Osteocyte (in vitro differentiated cells): ENCODE measurements around the gene CYSTM1. TPM values are rescaled to one million over a fixed set of nuclear protein-coding genes. Genes with fewer than 3 reads are reported as not detected.

ENCODE experiments used
- DNase-seq: peaks from one replicate; pipeline ENCODE4 v3.0.0; 2021; ENCODE audit warnings: mixed read lengths; ENCODE audit not compliant: unreplicated experiment; ENCODE audit errors: extremely low spot score
- H3K27ac Mint-ChIP-seq: one replicate; pipeline ENCODE4 v1.8.0; 2021; ENCODE audit warnings: mild to moderate bottlenecking, mixed read lengths; ENCODE audit not compliant: unreplicated experiment
- H3K27me3 Mint-ChIP-seq: one replicate; pipeline ENCODE4 v1.8.0; 2021; ENCODE audit warnings: mixed read lengths; ENCODE audit not compliant: unreplicated experiment
- H3K36me3 Mint-ChIP-seq: one replicate; pipeline ENCODE4 v1.8.0; 2021; ENCODE audit warnings: mixed read lengths; ENCODE audit not compliant: unreplicated experiment
- H3K4me1 Mint-ChIP-seq: one replicate; pipeline ENCODE4 v1.8.0; 2021; ENCODE audit warnings: mixed read lengths; ENCODE audit not compliant: unreplicated experiment
- H3K4me3 Mint-ChIP-seq: one replicate; pipeline ENCODE4 v1.8.0; 2021; ENCODE audit warnings: mild to moderate bottlenecking, moderate library complexity, mixed read lengths; ENCODE audit not compliant: unreplicated experiment
- H3K9me3 Mint-ChIP-seq: one replicate; pipeline ENCODE4 v1.8.0; 2021; ENCODE audit warnings: mixed read lengths; ENCODE audit not compliant: unreplicated experiment
- total RNA-seq: library from RNA; stranded (reverse); gene quantifications from 2 replicates; pipeline ENCODE4 v1.2.1, GENCODE V29; 2021
- TF ChIP-seq, protein P1 (sequence below): fragments of 200-600 bp; sonication (generic); IDR thresholded peaks from 2 replicates; pipeline ENCODE4 v1.5.0; 2021; ENCODE audit warnings: antibody characterized with exemption, mild to moderate bottlenecking, moderate library complexity

CYSTM1 gene
- total RNA-seq, 1 donor from 2014 or later: 26.7 TPM

DNA sequence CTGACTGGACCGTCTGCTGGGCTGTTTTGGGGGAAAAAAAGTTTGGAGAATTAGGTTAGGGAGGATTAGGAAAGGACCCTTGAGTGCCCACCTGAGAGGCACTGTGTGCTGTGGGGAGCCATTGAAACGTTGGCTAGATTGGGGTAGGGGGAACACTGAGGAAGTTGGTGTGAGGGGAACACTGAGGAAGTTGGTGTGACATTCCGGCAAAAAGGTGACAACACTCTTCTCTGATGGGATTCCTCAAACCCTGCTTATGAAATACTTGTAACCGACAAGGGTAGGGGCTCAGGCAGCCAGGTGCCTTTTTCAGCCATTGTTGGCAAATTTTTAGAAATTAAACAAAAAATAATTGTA is 1.0 kb downstream of the CYSTM1 start:
- H3K36me3 Mint-ChIP-seq: no peaks in the 10 kb centered on the region
- H3K27me3 Mint-ChIP-seq: peaks cover 5% of the 10 kb centered on the region
- peak overlapping the region; percentile 83 for H3K4me3 Mint-ChIP-seq
- peaks cover 14% of the 10 kb centered on the region for H3K4me1 Mint-ChIP-seq
- no peaks in the 10 kb centered on the region for H3K9me3 Mint-ChIP-seq
- TF ChIP-seq, protein P1, sequence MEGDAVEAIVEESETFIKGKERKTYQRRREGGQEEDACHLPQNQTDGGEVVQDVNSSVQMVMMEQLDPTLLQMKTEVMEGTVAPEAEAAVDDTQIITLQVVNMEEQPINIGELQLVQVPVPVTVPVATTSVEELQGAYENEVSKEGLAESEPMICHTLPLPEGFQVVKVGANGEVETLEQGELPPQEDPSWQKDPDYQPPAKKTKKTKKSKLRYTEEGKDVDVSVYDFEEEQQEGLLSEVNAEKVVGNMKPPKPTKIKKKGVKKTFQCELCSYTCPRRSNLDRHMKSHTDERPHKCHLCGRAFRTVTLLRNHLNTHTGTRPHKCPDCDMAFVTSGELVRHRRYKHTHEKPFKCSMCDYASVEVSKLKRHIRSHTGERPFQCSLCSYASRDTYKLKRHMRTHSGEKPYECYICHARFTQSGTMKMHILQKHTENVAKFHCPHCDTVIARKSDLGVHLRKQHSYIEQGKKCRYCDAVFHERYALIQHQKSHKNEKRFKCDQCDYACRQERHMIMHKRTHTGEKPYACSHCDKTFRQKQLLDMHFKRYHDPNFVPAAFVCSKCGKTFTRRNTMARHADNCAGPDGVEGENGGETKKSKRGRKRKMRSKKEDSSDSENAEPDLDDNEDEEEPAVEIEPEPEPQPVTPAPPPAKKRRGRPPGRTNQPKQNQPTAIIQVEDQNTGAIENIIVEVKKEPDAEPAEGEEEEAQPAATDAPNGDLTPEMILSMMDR: no peak
- no peak for DNase-seq
- peak overlapping the region; percentile 78 for H3K27ac Mint-ChIP-seq

DNA sequence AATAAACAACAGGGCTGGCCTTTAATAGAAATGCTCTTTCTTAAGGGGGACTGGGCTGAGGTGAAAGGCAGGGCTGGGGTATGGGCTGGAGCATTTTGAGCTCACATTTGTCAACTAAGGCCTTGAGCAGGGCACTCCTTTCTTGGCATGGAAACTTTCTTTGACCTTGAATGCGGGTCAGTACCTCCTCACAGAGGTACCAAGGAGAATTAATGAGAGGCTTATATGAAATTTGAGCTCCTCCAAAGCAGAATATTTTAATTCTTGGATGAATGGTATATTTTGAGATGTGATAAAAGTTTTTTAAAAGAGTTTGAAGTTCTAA is 3.1 kb downstream of the CYSTM1 start:
- Mint-ChIP-seq H3K27ac (no peak overlapping the region), H3K27me3 (peaks cover 5% of the 10 kb centered on the region), H3K36me3 (no peaks in the 10 kb centered on the region), H3K9me3 (no peaks in the 10 kb centered on the region), H3K4me1 (peaks cover 26% of the 10 kb centered on the region), H3K4me3 (no peak overlapping the region)
- DNase-seq: no peak
- TF ChIP-seq, protein P1: no peak

DNA sequence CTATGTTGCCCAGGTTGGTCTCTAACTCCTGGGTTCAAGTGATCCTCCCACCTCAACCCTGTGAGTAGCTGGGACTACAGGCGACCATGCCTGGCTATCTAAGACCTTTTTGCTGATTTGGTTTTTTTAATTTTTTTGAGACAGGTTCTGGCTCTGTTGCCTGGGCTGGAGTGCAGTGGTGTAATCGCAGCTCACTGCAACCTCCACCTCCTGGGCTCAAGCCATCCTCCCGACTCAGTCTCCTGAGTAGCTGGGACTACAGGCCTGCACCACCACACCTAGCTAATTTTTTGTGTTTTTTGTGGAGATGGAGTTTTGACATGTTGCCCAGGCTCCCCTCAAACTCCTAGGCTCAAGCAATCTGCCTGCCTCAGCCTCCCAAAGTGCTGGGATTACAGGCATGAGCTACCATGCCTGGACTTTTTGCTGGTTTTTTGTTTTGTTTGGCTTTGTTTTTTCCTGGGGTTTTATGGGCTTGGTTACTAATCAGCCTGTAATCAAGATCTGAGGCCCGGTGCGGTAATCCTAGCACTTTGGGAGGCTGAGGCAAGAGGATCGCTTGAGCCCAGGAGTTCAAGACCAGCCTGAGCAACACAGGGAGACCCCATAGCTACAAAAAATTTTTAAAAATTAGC is 3.6 kb downstream of the CYSTM1 start:
- Mint-ChIP-seq H3K36me3 (no peaks in the 10 kb centered on the region), H3K27ac (no peak overlapping the region), H3K27me3 (peaks cover 2% of the 10 kb centered on the region), H3K4me1 (peaks cover 30% of the 10 kb centered on the region), H3K4me3 (no peak overlapping the region), H3K9me3 (no peaks in the 10 kb centered on the region)
- DNase-seq: no peak
- TF ChIP-seq, protein P1: no peak

DNA sequence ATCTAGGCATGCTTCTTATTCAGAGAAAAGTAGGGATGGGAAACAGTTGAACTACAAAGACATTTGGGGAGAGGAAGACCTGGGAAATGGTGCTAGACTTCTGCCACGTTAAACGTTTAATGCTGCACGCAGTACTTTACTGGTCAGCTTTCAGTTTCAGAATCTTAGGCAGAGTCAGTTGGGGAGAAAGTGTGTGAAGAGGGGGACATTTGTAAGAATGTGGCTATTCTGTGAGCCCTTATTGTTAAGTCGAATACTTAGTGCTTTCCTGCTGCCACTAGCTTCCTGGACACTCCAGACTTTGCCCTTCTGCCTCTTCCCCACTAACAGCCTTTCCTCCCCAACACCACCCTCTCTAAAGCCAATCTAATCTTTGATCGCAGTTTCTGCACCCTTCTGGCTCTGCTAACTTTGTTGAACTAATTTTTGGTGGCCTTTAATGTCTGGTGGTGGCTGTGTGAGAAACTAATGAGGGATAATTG is 6.1 kb downstream of the CYSTM1 start:
- Mint-ChIP-seq H3K27me3 (no peaks in the 10 kb centered on the region), H3K36me3 (no peaks in the 10 kb centered on the region), H3K27ac (no peak overlapping the region), H3K4me1 (peaks cover 23% of the 10 kb centered on the region), H3K9me3 (no peaks in the 10 kb centered on the region), H3K4me3 (no peak overlapping the region)
- TF ChIP-seq, protein P1: no peak
- no peak for DNase-seq

DNA sequence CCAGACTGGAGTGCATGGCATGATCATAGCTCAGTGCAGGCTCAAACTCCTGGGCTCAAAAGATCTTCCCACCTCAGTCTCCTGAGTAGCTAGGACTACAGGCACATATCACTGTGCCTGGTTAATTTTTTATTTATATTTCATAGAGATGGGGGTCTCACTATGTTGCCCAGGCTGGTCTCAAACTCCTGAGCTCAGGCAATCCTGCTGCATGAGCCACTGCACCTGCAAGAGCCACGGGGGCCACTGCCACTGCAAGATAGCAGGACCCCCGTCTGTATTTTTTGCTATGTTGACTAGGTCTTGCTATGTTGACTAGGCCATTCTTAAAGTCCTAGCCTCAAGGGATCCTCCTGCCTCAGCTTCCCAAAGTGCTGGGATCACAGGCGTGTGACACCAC is 6.5 kb downstream of the CYSTM1 start:
- no peaks in the 10 kb centered on the region for H3K36me3 Mint-ChIP-seq
- DNase-seq: no peak
- TF ChIP-seq, protein P1: no peak
- H3K27me3 Mint-ChIP-seq: no peaks in the 10 kb centered on the region
- H3K9me3 Mint-ChIP-seq: no peaks in the 10 kb centered on the region
- H3K27ac Mint-ChIP-seq: no peak overlapping the region
- H3K4me1 Mint-ChIP-seq: peaks cover 20% of the 10 kb centered on the region
- no peak overlapping the region for H3K4me3 Mint-ChIP-seq
